HCT116 (cell line): ENCODE measurements around the gene XAB2.

Source experiments
- CTCF ChIP-seq, 3 experiments: fragments of 200-600 bp in 1 of 3; sonication (generic) in 1 of 3; IDR thresholded peaks in 2 of 3; conservative IDR thresholded peaks in 1 of 3; 2 replicates each; pipeline ENCODE4 v1.5.1; 2012 to 2017; ENCODE audit warnings: low read depth in 2 of 3, low read length in 2 of 3, antibody characterized with exemption in 1 of 3, borderline replicate concordance in 1 of 3, control low read depth in 1 of 3, mild to moderate bottlenecking in 1 of 3, mixed read lengths in 1 of 3, mixed run types in 1 of 3, moderate library complexity in 1 of 3; ENCODE audit not compliant: insufficient read depth in 1 of 3
- EZH2 ChIP-seq: fragments of 200-600 bp; sonication (generic); IDR thresholded peaks from 2 replicates; pipeline ENCODE4 v1.6.1; 2017; ENCODE audit warnings: antibody characterized with exemption, mixed run types
- MAX ChIP-seq: IDR thresholded peaks from 2 replicates; pipeline ENCODE4 v1.6.1; 2012
- POLR2A ChIP-seq: IDR thresholded peaks from 2 replicates; pipeline ENCODE4 v1.7.0; 2011; ENCODE audit warnings: borderline replicate concordance; ENCODE audit not compliant: insufficient read depth, insufficient read length; ENCODE audit errors: extremely low read depth
- POLR2AphosphoS5 ChIP-seq: IDR thresholded peaks from 2 replicates; pipeline ENCODE4 v1.6.1; 2011; ENCODE audit warnings: mild to moderate bottlenecking, low read depth, low read length, moderate library complexity
- REST ChIP-seq: IDR thresholded peaks from 2 replicates; pipeline ENCODE4 v1.6.1; 2012; ENCODE audit warnings: low read depth
- SP1 ChIP-seq: IDR thresholded peaks from 2 replicates; pipeline ENCODE4 v1.6.1; 2012; ENCODE audit warnings: low read depth
- SRF ChIP-seq: IDR thresholded peaks from 2 replicates; pipeline ENCODE4 v1.6.1; 2012; ENCODE audit warnings: low read depth
- TCF7L2 ChIP-seq: IDR thresholded peaks from 2 replicates; pipeline ENCODE4 v1.7.0; 2011; ENCODE audit warnings: borderline replicate concordance, inconsistent platforms; ENCODE audit not compliant: insufficient read depth, insufficient read length; ENCODE audit errors: extremely low read depth
- YY1 ChIP-seq: IDR thresholded peaks from 2 replicates; pipeline ENCODE4 v1.6.1; 2011; ENCODE audit warnings: low read length, low read depth, moderate library complexity, mild to moderate bottlenecking; ENCODE audit not compliant: insufficient replicate concordance; ENCODE audit errors: extremely low read depth
- ZBTB33 ChIP-seq: IDR thresholded peaks from 2 replicates; pipeline ENCODE4 v1.6.1; 2011; ENCODE audit warnings: mild to moderate bottlenecking, low read length, moderate library complexity; ENCODE audit not compliant: insufficient replicate concordance; ENCODE audit errors: extremely low read depth

- no peak for TF ChIP-seq EZH2
- no peak for TF ChIP-seq POLR2AphosphoS5
- no peak for TF ChIP-seq CTCF (IDR thresholded peaks at IDR 0.05 in 2 of 3, conservative IDR thresholded peaks at IDR 0.05 in 1 of 3; ENCODE audit: borderline replicate concordance in 1 of 3, insufficient read depth in 1 of 3, low read depth in 2 of 3, low read length in 2 of 3)
- no peak for TF ChIP-seq MAX
- TF ChIP-seq SP1 = no peak
- TF ChIP-seq POLR2A = no peak
- no peak for TF ChIP-seq REST
- TF ChIP-seq ZBTB33 = no peak
- no peak for TF ChIP-seq TCF7L2
- TF ChIP-seq YY1 = no peak
- TF ChIP-seq SRF = no peak
Measured at GRCh38 chr19:7590256-7590655, 39.1 kb downstream of the XAB2 start.
